Measurements from ENCODE around the gene ARHGEF19. TPM values are rescaled to one million over a fixed set of nuclear protein-coding genes. Genes with fewer than 3 reads are reported as not detected.

Gene ARHGEF19
- polyA plus RNA-seq, 1 experiment = 6.7 TPM

GRCh38 chr1:16221499-16221898 is 9.0 kb upstream of the ARHGEF19 start:
- H3K27me3 ChIP-seq (ENCODE audit: control insufficient read depth, insufficient read depth, low read length) = peaks cover 22% of the 10 kb centered on the region
- POLR2A ChIA-PET = no interaction called here
- H3K9me3 ChIP-seq (ENCODE audit: control insufficient read depth, insufficient read depth, low read length) = peaks cover 9% of the 10 kb centered on the region
- no peak overlapping the region for H3K4me3 ChIP-seq (ENCODE audit: low read depth, low read length)
- CTCF ChIA-PET = interaction anchor here (0.7 to 1.2 kb wide), 4 partner anchors 11 to 142 kb away, joined by 3 to 6 read pairs (median 4); no protein-coding TSS in a partner anchor
- TF ChIP-seq, protein P1, sequence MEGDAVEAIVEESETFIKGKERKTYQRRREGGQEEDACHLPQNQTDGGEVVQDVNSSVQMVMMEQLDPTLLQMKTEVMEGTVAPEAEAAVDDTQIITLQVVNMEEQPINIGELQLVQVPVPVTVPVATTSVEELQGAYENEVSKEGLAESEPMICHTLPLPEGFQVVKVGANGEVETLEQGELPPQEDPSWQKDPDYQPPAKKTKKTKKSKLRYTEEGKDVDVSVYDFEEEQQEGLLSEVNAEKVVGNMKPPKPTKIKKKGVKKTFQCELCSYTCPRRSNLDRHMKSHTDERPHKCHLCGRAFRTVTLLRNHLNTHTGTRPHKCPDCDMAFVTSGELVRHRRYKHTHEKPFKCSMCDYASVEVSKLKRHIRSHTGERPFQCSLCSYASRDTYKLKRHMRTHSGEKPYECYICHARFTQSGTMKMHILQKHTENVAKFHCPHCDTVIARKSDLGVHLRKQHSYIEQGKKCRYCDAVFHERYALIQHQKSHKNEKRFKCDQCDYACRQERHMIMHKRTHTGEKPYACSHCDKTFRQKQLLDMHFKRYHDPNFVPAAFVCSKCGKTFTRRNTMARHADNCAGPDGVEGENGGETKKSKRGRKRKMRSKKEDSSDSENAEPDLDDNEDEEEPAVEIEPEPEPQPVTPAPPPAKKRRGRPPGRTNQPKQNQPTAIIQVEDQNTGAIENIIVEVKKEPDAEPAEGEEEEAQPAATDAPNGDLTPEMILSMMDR (IDR thresholded peaks at IDR 0.05; ENCODE audit: low read depth, low read length) = no peak
- H3K27ac ChIP-seq (ENCODE audit: low read depth, low read length) = no peak overlapping the region
- DNase-seq (ENCODE audit: low read depth, low spot score) = no peak

DNA sequence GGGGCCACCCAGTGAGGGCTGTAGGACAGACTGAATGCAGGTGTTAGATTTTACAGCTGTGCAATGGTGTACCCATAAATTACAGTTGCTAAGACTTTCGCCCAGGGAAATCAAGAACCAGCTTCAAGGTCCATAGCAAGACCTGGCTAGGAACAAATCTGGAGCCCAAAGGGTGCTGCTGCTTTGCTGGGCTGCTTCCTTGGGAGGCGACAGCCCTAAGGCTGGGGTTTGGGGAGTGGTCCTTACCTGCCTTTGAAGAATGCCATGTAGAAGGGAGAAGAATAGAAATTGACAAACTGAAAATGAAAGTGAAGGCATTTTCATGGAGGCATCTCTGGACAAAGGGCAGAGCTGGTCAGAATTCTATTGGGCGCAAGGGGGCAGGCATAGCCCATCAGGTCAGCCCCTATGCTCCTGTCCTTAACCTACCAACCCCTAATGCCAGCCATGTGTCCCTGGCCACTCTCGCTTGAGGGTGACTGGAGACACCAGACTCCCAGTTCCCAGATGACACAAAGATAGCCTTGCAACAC is 7.6 kb upstream of the ARHGEF19 start:
- no peak overlapping the region for H3K27ac ChIP-seq (ENCODE audit: low read depth, low read length)
- no peak overlapping the region for H3K4me3 ChIP-seq (ENCODE audit: low read depth, low read length)
- DNase-seq (ENCODE audit: low read depth, low spot score) = no peak
- TF ChIP-seq, protein P1 (IDR thresholded peaks at IDR 0.05; ENCODE audit: low read depth, low read length) = no peak
- CTCF ChIA-PET = interaction anchor here (0.7 kb wide), 1 partner anchor 65 kb away, joined by 4 read pairs; no protein-coding TSS in a partner anchor
- H3K27me3 ChIP-seq (ENCODE audit: control insufficient read depth, insufficient read depth, low read length) = peaks cover 8% of the 10 kb centered on the region
- no peaks in the 10 kb centered on the region; the same call in 1 of the 2 replicates for H3K9me3 ChIP-seq (ENCODE audit: control insufficient read depth, insufficient read depth, low read length)
- POLR2A ChIA-PET = interaction anchor here (1.4 kb wide), 1 partner anchor 13 kb away, joined by 4 read pairs; no protein-coding TSS in a partner anchor

- ChIA-PET POLR2A (interaction anchor here (1.4 kb wide), 1 partner anchor 12 kb away, joined by 4 read pairs; no protein-coding TSS in a partner anchor), CTCF (no interaction called here)
- TF ChIP-seq, protein P1 (IDR thresholded peaks at IDR 0.05; ENCODE audit: low read depth, low read length) = no peak
- DNase-seq (ENCODE audit: low read depth, low spot score) = no peak
- Histone ChIP-seq H3K27ac (ENCODE audit: low read depth, low read length) (no peak overlapping the region), H3K4me3 (ENCODE audit: low read depth, low read length) (no peak overlapping the region), H3K9me3 (ENCODE audit: control insufficient read depth, insufficient read depth, low read length) (no peaks in the 10 kb centered on the region; the same call in 1 of the 2 replicates), H3K27me3 (ENCODE audit: control insufficient read depth, insufficient read depth, low read length) (peaks cover 5% of the 10 kb centered on the region)
Measured at GRCh38 chr1:16218674-16219071, 6.2 kb upstream of the ARHGEF19 start.

- Histone ChIP-seq H3K4me3 (ENCODE audit: low read depth, low read length) (no peak overlapping the region), H3K9me3 (ENCODE audit: control insufficient read depth, insufficient read depth, low read length) (no peaks in the 10 kb centered on the region; the same call in 1 of the 2 replicates), H3K27me3 (ENCODE audit: control insufficient read depth, insufficient read depth, low read length) (peaks cover 6% of the 10 kb centered on the region), H3K27ac (ENCODE audit: low read depth, low read length) (no peak overlapping the region)
- TF ChIP-seq, protein P1 (IDR thresholded peaks at IDR 0.05; ENCODE audit: low read depth, low read length) = no peak
- ChIA-PET POLR2A (interaction anchor here (1.4 to 2.8 kb wide), 3 partner anchors 11 to 19 kb away, joined by 3 to 27 read pairs (median 4); partner anchors contain the start of gene CPLANE2), CTCF (interaction anchor here (0.9 to 2.5 kb wide), 3 partner anchors 136 to 144 kb away, joined by 3 to 16 read pairs (median 6); no protein-coding TSS in a partner anchor)
- DNase-seq (ENCODE audit: low read depth, low spot score) = no peak
Measured at GRCh38 chr1:16218014-16218673, 5.7 kb upstream of the ARHGEF19 start.
